Neural crest cell (in vitro differentiated cells): ENCODE measurements around the gene CSHL1. TPM values are rescaled to one million over a fixed set of nuclear protein-coding genes. Genes with fewer than 3 reads are reported as not detected.
"Not testable (repeated sequence)": the region's sequence is repeated elsewhere in the genome, so short reads cannot be mapped to it uniquely, and the experiment has no call there.

Experiments used
- DNase-seq: peaks from one replicate; pipeline ENCODE4 v3.0.0; 2021; ENCODE audit warnings: low read depth, mixed read lengths, low spot score
- H3K27ac Mint-ChIP-seq: one replicate; pipeline ENCODE4 v1.8.0; 2021; ENCODE audit warnings: mild to moderate bottlenecking, mixed read lengths; ENCODE audit not compliant: unreplicated experiment
- H3K27me3 Mint-ChIP-seq: 2 replicates; pipeline ENCODE4 v1.8.0; 2021; ENCODE audit warnings: low read depth, mild to moderate bottlenecking, mixed read lengths
- H3K36me3 Mint-ChIP-seq: 2 replicates; pipeline ENCODE4 v1.8.0; 2021; ENCODE audit warnings: low read depth, mild to moderate bottlenecking, mixed read lengths
- H3K4me1 Mint-ChIP-seq: 2 replicates; pipeline ENCODE4 v1.8.0; 2021; ENCODE audit warnings: mixed read lengths
- H3K4me3 Mint-ChIP-seq: one replicate; pipeline ENCODE4 v1.8.0; 2021; ENCODE audit warnings: mild to moderate bottlenecking, mixed read lengths
- H3K9me3 Mint-ChIP-seq: 2 replicates; pipeline ENCODE4 v1.8.0; 2021; ENCODE audit warnings: mixed read lengths
- total RNA-seq: library from RNA; stranded (reverse); gene quantifications from 2 replicates; pipeline ENCODE4 v1.2.1, GENCODE V29; 2021
- TF ChIP-seq, protein P1 (sequence below): fragments of 200-600 bp; sonication (generic); conservative IDR thresholded peaks from 2 replicates; pipeline ENCODE4 v1.5.0; 2021; ENCODE audit warnings: antibody characterized with exemption, mild to moderate bottlenecking

The CSHL1 gene
- total RNA-seq, 1 donor from 2014 or later: not detected

GRCh38 chr17:63871646-63872365, 39.3 kb downstream of the CSHL1 start:
- not testable (repeated sequence) for H3K4me1 Mint-ChIP-seq, H3K27me3 Mint-ChIP-seq, H3K4me3 Mint-ChIP-seq

DNA sequence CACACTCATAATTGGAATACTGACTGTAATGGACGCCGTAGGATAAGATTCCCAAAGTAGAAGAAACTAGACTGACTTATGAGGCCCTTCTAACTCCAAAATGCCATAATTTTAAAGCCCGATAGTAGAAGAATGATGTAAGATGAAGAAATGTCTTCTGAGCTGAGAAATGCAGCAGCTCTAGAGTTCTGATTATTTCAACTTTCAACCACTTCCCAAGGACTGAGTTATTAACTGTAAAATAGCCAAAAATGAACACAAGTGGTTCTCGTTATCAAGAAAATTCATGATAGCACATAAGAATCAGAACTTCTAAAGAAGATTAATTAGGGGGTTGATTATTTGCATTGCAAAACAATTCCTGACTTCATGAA, 40.8 kb downstream of the CSHL1 start:
- not testable (repeated sequence) for DNase-seq, H3K27me3 Mint-ChIP-seq, H3K9me3 Mint-ChIP-seq, H3K4me3 Mint-ChIP-seq, H3K27ac Mint-ChIP-seq, H3K36me3 Mint-ChIP-seq, H3K4me1 Mint-ChIP-seq

More at GRCh38 chr17:63871646-63872365, 39.3 kb downstream of the CSHL1 start:
- not testable (repeated sequence) for DNase-seq, H3K9me3 Mint-ChIP-seq, H3K27ac Mint-ChIP-seq, H3K36me3 Mint-ChIP-seq

DNA sequence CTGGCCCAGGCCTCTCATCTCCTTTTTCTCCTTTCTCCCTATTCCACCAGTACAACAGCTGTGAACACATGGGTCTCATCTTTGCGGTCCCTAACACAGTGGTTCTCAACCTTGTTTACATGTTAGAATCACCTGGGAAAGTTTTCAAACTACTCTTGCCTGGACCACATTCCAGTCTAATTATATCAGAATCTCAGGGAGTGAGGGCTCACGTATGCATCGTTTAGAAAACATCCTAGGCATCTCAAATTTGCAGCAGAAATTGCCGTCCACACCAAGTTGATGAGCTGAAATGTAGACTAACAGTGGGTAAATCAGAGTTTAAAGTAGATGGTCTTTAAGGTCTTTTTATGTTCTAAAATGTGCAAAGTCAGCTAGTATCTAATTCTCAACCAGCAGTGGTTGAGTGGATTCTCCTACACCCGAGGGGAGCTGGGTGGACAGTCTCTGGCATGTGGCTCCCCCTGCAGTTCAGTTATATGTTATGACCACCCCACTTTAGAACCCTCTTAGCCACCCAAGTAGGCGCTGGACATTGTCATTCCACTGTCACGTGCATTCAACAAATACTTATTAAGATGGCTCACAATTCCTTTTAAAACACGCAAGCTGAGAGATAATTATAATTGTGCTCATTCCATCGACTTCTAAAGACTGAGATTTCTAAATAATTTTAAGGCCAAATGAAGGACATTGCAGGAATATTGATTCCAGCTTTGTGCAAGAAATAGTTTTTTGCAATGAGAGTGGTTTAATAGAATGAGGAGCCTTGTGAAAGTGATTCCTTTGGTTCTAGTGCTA, 41.4 kb downstream of the CSHL1 start:
- not testable (repeated sequence) for H3K27me3 Mint-ChIP-seq, DNase-seq, H3K36me3 Mint-ChIP-seq, H3K4me3 Mint-ChIP-seq, H3K27ac Mint-ChIP-seq, H3K9me3 Mint-ChIP-seq, H3K4me1 Mint-ChIP-seq
- TF ChIP-seq, protein P1, sequence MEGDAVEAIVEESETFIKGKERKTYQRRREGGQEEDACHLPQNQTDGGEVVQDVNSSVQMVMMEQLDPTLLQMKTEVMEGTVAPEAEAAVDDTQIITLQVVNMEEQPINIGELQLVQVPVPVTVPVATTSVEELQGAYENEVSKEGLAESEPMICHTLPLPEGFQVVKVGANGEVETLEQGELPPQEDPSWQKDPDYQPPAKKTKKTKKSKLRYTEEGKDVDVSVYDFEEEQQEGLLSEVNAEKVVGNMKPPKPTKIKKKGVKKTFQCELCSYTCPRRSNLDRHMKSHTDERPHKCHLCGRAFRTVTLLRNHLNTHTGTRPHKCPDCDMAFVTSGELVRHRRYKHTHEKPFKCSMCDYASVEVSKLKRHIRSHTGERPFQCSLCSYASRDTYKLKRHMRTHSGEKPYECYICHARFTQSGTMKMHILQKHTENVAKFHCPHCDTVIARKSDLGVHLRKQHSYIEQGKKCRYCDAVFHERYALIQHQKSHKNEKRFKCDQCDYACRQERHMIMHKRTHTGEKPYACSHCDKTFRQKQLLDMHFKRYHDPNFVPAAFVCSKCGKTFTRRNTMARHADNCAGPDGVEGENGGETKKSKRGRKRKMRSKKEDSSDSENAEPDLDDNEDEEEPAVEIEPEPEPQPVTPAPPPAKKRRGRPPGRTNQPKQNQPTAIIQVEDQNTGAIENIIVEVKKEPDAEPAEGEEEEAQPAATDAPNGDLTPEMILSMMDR: peak; percentile 42

- H3K27me3 Mint-ChIP-seq, H3K4me3 Mint-ChIP-seq, DNase-seq, H3K27ac Mint-ChIP-seq, H3K36me3 Mint-ChIP-seq, H3K9me3 Mint-ChIP-seq, H3K4me1 Mint-ChIP-seq: not testable (repeated sequence)
These were observed 44.4 kb downstream of the CSHL1 start for GRCh38 chr17:63866625-63867024.

Other genes starting within 250 kb of the CSHL1 start
- 134 and 145 TPM in 2 replicates for gene LIMD2, start 211.1 kb downstream of the CSHL1 start, total RNA-seq
- 55.0 and 55.9 TPM in 2 replicates for gene STRADA, start 169.5 kb downstream of the CSHL1 start, total RNA-seq
- gene CCDC47, start 137.7 kb downstream of the CSHL1 start, total RNA-seq: 72.9 and 73.2 TPM in 2 replicates
- gene DDX42, start 137.1 kb downstream of the CSHL1 start, total RNA-seq: 160 and 161 TPM in 2 replicates
- gene PSMC5, start 83.8 kb downstream of the CSHL1 start, total RNA-seq: 170 and 178 TPM in 2 replicates
- 57.4 and 59.9 TPM in 2 replicates for gene FTSJ3, start 83.6 kb downstream of the CSHL1 start, total RNA-seq
- gene SMARCD2, start 68.6 kb downstream of the CSHL1 start, total RNA-seq: 43.0 and 45.5 TPM in 2 replicates
- gene CSH2, start 37.6 kb downstream of the CSHL1 start, total RNA-seq: not detected in 2 replicates
- not detected in 2 replicates for gene GH2, start 29.3 kb downstream of the CSHL1 start, total RNA-seq
- gene CSH1, start 14.7 kb downstream of the CSHL1 start, total RNA-seq: not detected in 2 replicates
- not detected in 2 replicates for gene GH1, start 7.6 kb upstream of the CSHL1 start, total RNA-seq
- 0.86 and 1.0 TPM in 2 replicates for gene CD79B, start 21.1 kb upstream of the CSHL1 start, total RNA-seq
- 1.6 and 1.9 TPM in 2 replicates for gene SCN4A, start 61.7 kb upstream of the CSHL1 start, total RNA-seq
- 0.82 and 1.4 TPM in 2 replicates for gene PRR29, start 87.1 kb upstream of the CSHL1 start, total RNA-seq
- gene ICAM2, start 109.4 kb upstream of the CSHL1 start, total RNA-seq: not detected in 2 replicates
- 8.5 and 11.1 TPM in 2 replicates for gene ERN1, start 218.9 kb upstream of the CSHL1 start, total RNA-seq